GM10248 (cell line): Measurements from ENCODE around the gene USP34.

ENCODE experiments used
- CTCF ChIA-PET: fragments of 300-600 bp; sonication (Branson Sonifier 250); formaldehyde crosslinking; extraction: SDS; loops from one replicate; lab custom pipeline; 2021; ENCODE audit warnings: antibody characterized with exemption; lab: Yijun Ruan, JAX
- POLR2A ChIA-PET: fragments of 350-650 bp; sonication (Branson Sonifier 250); formaldehyde crosslinking; extraction: SDS; loops from one replicate; lab custom pipeline; 2020; ENCODE audit warnings: antibody characterized with exemption; lab: Yijun Ruan, JAX
- DNase-seq: peaks from one replicate; pipeline ENCODE4 v3.0.0; 2012; ENCODE audit errors: extremely low spot score
- CTCF ChIP-seq: IDR thresholded peaks from 2 replicates; pipeline ENCODE4 v1.5.1; 2012; ENCODE audit warnings: mild to moderate bottlenecking, low read depth; ENCODE audit errors: extremely low read depth, missing control alignments, control extremely low read depth

USP34 gene

GRCh38 chr2:61185231-61185728, 285.6 kb downstream of the USP34 start:
- ChIA-PET POLR2A (no interaction called here), CTCF (interaction anchor here (0.7 to 1.5 kb wide), 4 partner anchors 9 to 22 kb away, joined by 3 to 6 read pairs (median 3); no protein-coding TSS in a partner anchor)

GRCh38 chr2:61184263-61184662, 286.6 kb downstream of the USP34 start:
- no peak for DNase-seq
- ChIA-PET CTCF (no interaction called here), POLR2A (no interaction called here)
- no peak for TF ChIP-seq CTCF

More at GRCh38 chr2:61185231-61185728, 285.6 kb downstream of the USP34 start:
- DNase-seq = no peak
- TF ChIP-seq CTCF = no peak

GRCh38 chr2:61183795-61184194, 287.1 kb downstream of the USP34 start:
- ChIA-PET CTCF (no interaction called here), POLR2A (no interaction called here)
- TF ChIP-seq CTCF = no peak
- no peak for DNase-seq

GRCh38 chr2:61182059-61182383, 288.9 kb downstream of the USP34 start:
- POLR2A ChIA-PET = interaction anchor here (0.6 kb wide), 1 partner anchor 426 kb away, joined by 7 read pairs; the partner anchor contains the start of gene PAPOLG
- CTCF ChIA-PET = no interaction called here
- TF ChIP-seq CTCF = no peak
- no peak for DNase-seq

- ChIA-PET CTCF (no interaction called here), POLR2A (interaction anchor here (0.6 kb wide), 1 partner anchor 426 kb away, joined by 7 read pairs; the partner anchor contains the start of gene PAPOLG)
- no peak for TF ChIP-seq CTCF
Measured at GRCh38 chr2:61181382-61182058, 289.4 kb downstream of the USP34 start.

GRCh38 chr2:61180686-61181085, 290.2 kb downstream of the USP34 start:
- DNase-seq = no peak
- ChIA-PET POLR2A (no interaction called here), CTCF (interaction anchor here (1.6 kb wide), 1 partner anchor 45 kb away, joined by 3 read pairs; no protein-coding TSS in a partner anchor)
- TF ChIP-seq CTCF = no peak

More at GRCh38 chr2:61181382-61182058, 289.4 kb downstream of the USP34 start:
- DNase-seq = no peak
